Embryonic facial prominence (tissue), 1 donor: ENCODE data around the gene NFE2L1.
"Not testable (repeated sequence)": the region's sequence is repeated elsewhere in the genome, so short reads cannot be mapped to it uniquely, and the experiment has no call there.

Source experiments
- DNase-seq: peaks from one replicate; pipeline ENCODE4 v3.0.0-alpha.2; 2016; ENCODE audit errors: extremely low spot score

The NFE2L1 gene

DNA sequence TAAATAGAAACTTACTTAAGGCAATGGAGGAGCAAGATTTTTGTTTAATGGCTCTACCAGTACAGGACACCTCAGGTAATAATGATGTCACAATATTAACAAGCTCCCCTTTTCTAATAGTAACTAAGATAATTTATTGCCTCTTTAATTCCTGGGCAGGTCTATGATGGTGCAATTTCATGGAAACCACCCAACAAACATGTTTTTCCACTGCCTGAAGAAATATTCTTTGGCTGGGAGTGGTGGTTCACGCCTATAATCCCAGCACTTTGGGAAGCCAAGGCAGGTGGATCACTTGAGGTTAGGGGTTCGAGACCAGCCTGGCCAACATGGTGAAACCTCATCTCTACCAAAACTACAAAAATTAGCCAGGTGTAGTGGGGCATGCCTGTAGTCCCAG, 19.6 kb downstream of the NFE2L1 start:
- DNase-seq: not testable (repeated sequence)

DNA sequence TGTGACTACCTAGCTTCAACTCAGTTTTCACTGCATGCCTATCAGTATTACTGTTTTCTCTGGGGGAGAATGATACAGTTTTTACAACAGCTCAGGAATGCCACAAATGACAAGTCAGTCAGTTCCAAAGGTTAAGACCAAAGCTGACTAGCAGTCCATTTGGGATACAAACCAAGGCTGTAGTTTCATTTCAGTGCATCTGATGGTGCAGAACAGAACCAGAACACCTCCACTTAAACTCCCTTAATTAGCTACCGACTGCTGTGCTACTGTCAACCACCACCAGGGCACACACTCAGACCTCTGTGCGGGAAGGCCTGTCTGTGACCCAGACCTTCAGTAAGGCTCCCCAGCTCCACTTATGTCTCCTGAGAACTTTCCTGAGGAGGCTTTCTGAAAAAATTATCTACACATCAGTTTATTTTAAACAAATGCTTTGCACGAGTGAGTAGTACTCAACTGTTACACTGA, 20.4 kb downstream of the NFE2L1 start:
- DNase-seq: no peak

DNA sequence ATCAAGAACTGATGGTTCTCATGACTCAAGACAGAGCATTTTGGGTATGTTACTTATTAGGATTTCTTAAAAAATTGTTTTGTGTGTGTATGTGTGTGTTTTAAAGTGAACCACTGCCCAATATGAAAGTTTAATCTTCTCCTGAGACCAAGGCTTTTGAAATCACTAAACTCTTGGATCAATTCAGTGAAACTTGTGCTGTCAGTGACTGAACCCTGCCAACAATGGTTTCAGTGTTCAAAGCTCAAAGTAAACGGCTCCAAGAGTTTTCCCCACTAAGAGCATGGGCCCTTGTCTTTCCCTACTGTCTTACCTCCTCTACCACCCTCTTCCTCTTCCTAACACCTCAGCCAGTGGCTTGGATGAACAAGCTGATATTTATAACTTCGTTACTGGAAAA, 22.0 kb downstream of the NFE2L1 start:
- DNase-seq: no peak

DNA sequence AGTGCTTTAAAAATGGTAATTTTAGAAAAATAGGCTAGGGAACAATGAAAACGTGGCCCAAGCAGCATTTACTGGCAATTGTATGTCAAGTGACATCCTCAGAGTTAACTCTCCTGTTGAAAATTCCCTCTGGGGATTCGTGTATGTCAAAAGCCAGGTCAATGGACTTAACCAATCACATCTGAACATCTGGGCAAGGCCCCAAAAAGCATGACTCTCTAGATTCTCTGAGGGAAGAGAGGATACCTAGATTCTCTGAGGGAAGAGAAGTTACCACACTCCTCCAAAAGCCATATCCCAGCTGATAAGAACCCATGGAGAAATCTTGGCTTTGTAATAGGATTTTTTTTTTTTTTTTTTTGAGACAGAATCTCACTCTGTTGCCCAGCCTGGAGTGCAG, 23.5 kb downstream of the NFE2L1 start:
- no peak for DNase-seq

DNA sequence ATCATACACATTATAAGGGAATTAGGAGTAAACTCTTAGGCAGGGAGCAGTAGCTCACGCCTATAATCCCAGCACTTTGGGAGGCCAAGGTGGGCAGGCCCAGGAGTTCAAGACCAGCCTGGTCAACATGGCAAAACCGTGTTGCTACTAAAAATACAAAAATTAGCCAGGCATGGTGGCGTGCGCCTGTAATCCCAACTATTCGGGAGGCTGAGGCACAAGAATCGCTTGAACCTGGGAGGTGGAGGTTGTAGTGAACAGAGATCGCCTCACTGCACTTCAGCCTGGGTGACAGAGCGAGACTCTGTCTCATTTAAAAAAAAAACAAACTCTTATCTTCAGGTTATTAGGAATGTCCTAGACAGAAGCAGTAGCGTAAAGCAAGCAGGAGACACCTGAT, 24.7 kb downstream of the NFE2L1 start:
- not testable (repeated sequence) for DNase-seq

DNA sequence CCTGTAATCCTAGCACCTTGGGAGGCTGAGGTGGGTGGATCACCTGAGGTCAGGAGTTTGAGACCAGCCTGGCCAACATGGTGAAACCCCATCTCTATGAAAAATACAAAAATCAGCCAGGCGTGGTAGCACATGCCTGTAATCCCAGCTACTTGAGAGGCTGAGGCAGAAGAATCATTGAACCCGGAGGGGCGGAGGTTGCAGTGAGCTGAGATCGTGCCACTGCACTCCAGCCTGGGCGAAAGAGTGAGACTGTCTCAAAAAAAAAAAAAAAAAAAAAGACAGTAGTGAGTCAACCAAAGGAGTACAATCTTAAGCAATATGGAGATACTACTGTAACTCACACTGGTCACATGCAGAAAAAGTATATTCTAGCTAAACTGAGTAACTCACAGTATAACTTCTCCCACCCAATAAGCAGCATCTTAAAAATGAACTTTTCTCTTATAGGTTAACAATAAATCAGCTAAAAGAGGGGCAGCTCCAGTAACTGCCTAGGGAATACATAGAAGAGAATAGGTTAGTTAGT, 25.5 kb downstream of the NFE2L1 start:
- not testable (repeated sequence) for DNase-seq

DNA sequence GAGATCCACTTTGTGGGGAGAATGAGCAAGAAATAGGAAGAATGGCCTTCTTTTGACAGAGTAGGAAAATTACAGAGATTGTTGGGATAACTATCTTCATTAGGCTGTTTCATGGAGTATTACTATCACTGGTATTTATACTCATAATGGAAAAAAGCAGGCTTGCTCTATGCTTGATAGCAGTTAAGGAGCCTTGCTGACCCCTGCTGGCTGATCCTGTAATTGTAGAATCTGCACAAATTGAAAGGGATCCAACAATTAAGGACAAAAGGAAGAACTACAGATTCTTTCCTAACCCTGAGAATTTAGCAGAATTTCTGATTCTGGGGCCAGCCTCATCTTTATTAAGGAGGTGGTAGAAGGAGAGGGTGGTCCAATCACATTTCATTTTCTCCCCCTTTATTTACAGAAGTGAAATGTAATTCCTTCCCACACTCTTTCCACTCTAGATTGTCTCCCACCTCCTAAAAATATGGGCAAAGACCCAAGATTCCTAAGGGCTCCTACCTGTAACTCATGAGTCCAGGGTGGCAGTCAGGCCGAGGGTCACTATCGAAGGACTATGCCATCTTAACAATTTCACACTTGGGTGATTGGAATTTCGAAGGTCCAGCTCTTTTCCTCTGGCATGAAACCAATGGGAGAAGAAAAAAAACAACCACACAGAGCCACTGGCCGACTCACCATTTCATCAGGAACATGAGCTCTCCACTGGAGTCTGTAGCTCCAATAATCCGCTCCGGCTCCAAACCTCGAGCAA, 26.3 kb downstream of the NFE2L1 start:
- peak; percentile 34 for DNase-seq

DNA sequence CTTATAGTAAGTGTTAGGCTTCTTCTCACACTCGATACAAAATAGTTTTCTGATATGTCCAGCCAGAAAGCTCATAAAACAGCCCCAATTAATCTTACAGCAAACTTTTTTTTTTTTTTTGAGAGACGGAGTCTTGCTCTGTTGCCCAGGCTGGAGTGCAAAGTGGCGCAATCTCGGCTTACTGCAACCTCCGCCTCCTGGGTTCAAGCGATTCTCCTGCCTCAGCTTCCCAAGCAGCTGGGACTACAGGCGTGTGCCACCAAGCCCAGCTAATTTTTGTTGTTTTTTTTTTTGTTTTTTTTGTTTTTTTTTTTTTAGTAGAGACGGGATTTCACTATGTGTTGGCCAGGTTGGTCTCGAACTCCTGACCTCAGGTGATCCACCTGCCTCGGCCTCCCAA, 29.0 kb downstream of the NFE2L1 start:
- DNase-seq: not testable (repeated sequence)

DNA sequence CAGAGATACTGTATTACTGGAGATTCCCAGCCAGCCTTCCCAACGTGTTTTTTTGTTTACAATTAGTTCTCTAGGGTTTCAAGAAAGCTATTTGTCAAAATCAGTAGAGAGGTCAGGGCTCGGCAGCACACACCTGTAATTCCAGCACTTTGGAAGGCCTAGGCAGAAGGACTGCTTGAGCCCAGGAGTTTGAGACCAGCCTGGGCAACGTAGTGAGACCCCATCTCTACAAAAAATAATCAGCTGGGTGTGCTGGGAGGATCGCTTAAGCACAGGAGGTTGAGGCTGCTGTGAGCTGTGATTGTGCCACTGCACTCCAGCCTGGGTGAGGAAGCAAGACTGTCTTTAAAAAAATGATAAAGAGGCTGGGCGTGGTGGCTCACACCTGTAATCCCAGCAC, 33.7 kb downstream of the NFE2L1 start:
- DNase-seq: no peak

DNA sequence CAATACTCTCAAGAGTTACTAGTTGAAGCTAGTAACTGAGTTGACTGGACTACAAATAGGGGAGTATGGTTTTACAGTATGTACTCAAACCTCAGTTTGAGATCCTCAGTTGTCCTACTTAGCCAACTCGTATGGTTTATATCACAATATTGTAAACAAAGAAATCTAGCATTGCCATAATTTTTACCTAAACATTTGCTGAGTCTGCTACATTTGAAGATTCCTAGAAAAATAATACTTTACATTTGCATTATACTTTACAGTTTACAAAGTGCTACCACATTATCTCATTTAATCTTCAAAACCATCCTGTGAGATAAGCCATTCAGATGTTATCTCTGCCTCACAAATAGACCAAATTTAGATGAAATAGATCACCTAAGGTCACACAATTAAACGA, 36.8 kb downstream of the NFE2L1 start:
- no peak for DNase-seq

DNA sequence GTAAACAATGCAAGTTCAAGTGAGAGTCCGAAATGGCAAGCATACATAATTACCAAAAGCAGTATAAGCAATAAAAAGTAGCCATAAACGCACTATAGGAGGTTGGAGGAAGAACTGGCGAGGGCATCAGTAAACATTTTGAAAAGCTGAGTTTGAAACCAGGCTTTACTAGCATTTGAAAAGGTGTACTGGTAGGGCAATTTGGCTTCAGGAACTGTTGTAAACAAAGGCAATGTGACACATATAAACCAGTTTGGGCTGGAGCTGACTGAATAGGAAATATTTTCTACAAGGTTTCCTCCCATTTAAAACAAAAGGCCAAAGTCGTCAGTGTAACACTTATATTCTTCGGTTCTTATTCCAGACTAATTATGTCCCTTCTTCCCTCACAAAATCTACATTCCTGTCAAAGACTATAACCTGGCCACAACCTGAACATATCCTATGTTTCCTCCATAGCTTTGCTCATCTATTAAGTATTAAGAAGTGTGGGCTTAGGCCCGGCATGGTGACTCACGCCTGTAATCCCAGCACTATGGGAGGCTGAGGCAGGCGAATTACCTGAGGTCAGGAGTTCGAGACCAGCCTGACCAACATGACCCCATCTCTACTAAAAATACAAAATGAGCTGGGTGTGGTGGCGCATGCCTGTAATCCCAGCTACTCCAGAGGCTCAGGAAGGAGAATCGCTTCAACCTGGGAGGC, 45.3 kb downstream of the NFE2L1 start:
- no peak for DNase-seq

DNA sequence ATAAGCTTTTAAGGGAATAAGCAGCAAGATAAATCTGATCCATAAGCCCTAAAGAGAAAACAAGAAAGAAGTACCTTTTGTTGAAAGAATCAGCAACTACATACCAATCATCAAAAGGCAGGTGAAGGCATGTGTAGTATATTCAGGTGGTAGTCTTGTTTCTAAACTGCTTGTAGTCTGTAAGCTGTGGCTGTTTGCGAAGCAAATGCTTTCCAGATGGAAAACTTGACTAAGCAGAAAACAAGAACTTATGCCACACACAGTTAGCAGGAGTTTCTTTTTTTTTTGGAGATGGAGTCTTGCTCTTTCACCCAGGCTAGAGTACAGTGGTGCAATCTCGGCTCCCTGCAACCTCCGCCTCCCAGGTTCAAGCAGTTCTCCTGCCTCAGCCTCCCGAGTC, 47.5 kb downstream of the NFE2L1 start:
- DNase-seq: no peak

DNA sequence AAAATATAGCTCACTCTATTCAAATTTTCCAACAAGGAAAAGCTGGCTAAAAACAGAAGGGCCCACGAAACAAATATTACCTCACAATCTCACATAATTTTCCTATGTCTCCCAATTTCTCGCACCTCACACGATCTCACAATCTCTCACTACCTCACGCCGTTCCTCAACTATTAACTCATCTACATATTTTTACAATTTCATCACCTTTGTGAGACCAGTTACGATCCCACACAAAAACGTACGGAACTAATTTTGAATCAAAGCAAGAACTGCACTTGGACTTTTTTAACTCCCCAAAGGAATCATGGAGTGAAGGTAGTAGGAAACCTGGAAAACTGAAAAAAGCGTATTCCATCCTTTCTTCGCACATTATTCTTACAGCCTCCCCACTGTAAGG, 52.0 kb downstream of the NFE2L1 start:
- DNase-seq: no peak

DNA sequence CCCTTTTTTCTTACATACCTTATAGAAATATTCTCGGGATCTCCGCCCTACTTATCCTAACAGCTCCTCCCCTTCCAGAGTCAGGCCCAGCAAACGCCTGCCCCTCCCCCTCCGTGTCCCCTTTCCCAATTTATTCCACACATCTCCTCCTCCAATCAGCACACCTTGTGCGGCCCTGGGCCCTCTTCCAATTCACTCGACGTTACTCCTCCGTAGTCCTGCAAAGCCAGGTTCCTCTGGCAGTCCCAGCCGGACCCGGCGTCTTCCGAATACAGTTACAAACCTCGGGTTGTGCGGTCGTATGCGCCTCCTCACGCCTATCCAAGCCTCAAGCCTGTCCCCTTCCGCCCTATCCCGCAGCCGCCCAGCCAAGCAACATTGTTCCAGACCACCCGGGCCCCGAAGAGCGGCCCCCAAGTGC, 52.4 kb downstream of the NFE2L1 start:
- DNase-seq: peak; percentile 62

DNA sequence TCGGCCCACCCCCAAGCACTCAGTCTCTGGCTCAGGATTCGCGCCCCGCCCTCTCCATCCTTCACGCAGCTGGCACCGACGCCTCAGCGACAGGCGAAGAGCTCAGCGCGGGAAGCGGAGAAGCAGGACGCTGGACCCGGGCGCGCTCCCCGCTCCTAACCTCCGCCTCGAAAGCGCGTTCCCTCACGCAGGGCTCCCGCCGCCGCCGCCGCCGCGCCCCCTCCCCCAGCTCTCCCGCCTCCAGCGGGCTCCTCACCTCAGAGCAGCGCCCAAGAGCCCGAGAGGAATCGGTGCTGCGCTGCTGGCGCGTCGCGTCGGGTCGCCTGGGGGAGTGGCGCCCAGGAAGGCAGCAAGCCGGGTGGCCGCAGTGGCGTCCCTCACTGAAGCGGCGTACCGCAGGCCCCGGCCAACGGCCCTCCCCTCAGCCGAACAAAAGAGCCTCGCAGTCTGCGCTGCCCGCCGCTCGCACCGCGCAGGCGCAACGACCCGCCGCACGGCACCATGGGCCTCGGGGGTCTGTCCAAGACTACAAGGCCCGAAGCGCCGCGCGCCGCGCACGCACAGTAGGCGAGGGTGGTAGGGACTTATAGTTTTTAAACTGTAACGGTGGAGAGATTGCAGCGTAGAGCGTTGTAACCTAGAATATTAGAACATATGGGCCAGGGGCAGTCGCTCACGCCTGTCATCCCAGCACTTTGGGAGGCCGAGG, 53.0 kb downstream of the NFE2L1 start, which contains the start of gene CBX1:
Gene CBX1, minus strand, starts transcription at position 467 of the 709 bp plus-strand sequence. CDS start 24,474 bp downstream, outside the sequence.
- DNase-seq: peak; percentile 83

DNA sequence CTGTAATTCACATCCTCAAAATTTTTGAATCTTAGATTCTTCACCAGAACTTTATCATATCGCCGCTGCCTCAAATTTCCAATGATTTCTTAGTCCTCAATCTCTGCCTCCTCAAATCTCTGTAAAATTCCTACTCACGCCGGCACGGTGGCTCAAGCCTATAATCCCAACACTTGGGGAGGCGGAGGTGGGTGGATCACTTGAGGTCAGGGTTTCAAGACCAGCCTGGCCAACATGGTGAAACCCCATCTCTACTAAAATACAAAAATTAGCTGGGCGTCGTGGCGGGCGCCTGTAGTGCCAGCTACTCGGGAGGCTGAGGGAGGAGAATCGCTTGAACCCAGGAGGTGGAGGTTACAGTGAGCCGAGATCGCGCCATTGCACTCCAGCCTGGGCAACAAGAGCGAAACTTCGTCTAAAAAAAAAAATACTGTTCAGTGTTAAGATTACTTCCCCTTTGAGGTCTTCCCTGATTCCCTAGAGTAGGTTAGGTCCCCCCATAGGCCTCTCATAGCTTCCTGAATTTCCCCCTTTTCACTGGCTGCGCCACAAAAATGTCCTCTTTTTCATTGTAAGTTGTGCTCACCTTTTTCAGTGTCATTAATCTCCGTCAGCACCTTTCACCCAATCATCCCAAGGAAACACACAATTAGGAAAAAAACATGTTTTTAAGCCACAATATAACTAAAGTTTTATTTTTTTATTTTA, 54.0 kb downstream of the NFE2L1 start:
- no peak for DNase-seq

DNA sequence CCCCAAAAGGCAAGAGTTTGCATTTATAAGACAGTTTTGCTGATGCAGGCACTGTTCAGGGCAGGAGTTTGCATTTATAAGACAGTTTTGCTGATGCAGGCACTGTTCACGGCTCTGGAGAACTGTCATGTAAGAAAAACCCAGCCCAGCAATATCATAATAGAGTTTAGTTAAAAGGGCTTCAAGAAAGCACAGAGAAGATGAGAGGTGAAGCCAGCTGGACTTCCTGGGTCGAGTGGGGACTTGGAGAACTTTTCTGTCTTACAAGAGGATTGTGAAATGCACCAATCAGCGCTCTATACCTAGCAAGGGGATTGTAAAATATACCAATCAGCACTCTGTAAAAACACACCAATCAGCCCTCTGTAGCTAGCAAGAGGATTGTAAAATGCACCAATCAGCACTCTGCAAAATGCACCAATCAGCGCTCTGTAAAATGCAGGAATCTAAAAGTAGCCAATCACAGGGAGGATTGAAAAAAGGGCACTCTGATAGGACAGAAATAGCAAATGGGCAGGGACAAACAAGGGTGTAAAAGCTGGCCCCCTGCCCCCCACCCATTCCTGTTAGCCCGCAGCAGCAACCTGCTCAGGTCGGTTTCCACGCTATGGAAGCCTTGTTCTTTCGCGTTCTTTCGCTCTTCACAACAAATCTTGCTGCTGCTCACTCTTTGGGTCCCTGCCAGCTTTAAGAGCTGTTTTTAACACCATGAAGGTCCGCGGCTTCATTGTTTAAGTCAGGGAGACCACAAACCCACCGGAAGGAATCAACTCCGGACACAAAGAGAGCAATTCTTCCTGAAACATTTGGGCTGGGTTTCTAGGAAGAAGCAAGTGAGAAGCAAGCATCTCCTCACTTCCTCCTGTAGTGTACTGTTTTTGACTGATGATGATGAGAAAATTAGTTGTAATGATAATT, 54.9 kb downstream of the NFE2L1 start:
- DNase-seq: no peak

DNA sequence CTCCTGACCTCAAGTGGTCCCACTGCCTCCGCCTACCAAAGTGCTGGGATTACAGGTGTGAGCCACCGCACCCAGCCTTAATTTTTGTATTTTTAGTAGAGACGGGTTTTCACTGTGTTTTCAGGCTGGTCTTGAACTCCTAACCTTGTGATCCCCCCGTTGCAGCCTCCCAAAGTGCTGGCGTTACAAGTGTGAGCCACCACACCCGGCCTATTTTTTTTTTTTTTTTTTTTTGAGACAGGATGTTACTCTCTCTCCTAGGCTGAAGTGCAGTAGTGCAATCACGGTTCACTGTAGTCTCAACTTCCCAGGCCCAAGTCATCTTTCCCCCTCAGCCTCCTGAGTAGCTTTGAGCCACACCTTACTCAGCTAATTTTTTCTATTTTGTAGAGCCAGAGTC, 56.3 kb downstream of the NFE2L1 start:
- DNase-seq: no peak

DNA sequence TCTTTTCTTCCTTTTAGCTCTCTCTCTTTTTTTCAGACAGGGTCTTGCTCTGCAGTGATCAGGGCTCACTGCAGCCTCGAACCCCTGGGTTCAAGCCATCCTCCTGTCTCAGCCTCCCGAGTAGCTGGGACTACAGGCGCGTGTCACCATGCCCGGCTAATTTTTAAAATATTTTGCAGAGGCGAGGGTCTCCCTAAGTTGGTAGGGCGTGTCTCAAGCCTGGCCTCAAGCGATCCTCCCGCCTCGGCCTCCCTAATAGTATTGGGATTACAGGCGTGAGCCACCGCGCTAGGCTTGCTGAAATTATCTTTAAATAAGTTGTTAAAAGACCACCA, 58.6 kb downstream of the NFE2L1 start:
- DNase-seq: no peak
